ENCODE results near the gene DNM3. TPM values are rescaled to one million over a fixed set of nuclear protein-coding genes. Genes with fewer than 3 reads are reported as not detected.

The DNM3 gene
- total RNA-seq, 1 experiment from 2014 or later: 0.71 TPM

DNA sequence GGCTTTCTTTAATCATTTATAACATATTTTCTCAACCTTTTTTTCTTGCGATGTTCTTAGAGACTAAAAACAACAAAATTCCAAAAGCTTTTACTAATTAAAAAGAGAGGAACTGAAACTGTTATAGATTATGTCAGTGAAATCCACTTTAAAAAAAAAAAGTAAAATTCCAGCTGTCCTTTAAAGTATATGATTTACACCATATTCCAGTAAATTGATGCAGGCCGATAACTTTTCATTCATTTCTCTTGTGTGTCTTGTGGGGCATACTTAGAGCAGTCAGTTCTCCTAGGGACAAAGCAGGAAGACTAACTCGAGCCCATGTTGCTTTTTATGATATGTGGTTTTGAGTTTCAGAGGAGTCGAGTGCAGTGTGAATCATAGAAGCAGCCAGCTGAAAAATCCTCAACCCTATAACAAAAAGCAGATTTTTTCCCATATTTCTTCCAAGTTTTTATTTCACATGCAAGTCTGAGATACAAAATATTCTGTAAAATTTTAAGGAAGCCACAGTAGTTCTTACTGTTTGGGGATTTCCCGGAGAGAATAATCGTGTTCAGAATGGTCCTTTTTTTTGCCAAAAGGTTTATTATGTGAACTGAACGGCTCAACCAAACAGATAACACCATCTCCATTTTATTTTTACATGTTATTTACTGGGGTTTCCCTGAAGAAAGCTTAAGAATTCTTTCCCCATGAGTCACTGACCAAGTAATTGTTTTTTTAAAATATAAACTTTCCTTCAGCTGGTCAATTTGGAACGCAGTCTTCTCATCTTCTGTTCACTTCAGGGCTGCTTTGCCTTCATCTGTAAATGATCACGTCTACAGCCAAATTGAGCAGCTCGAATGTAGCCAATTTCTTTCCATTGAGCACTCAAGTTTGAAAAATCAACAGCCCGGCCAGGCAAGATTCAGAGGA, 502.2 kb downstream of the DNM3 start:
- DNase-seq (ENCODE audit: low spot score): peak; percentile 65
- TF ChIP-seq, protein P1, sequence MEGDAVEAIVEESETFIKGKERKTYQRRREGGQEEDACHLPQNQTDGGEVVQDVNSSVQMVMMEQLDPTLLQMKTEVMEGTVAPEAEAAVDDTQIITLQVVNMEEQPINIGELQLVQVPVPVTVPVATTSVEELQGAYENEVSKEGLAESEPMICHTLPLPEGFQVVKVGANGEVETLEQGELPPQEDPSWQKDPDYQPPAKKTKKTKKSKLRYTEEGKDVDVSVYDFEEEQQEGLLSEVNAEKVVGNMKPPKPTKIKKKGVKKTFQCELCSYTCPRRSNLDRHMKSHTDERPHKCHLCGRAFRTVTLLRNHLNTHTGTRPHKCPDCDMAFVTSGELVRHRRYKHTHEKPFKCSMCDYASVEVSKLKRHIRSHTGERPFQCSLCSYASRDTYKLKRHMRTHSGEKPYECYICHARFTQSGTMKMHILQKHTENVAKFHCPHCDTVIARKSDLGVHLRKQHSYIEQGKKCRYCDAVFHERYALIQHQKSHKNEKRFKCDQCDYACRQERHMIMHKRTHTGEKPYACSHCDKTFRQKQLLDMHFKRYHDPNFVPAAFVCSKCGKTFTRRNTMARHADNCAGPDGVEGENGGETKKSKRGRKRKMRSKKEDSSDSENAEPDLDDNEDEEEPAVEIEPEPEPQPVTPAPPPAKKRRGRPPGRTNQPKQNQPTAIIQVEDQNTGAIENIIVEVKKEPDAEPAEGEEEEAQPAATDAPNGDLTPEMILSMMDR (conservative IDR thresholded peaks at IDR 0.05; ENCODE audit: low read depth, low read length): no peak
- no peak for TF ChIP-seq EZH2 (IDR thresholded peaks at IDR 0.05; ENCODE audit: borderline replicate concordance, low read depth, low read length, poor library complexity, severe bottlenecking)
- ChIA-PET CTCF (no interaction called here), POLR2A (ENCODE audit: low non-redundant PET) (interaction anchor here (0.6 to 0.7 kb wide), 2 partner anchors 223 to 234 kb away, joined by 4 to 7 read pairs; no protein-coding TSS in a partner anchor)
- Histone ChIP-seq H3K4me3 (ENCODE audit: low read depth, low read length, poor library complexity, severe bottlenecking) (no peak overlapping the region), H3K27me3 (replicated peaks; ENCODE audit: insufficient read depth, low read depth, low read length, poor library complexity) (no peaks in the 10 kb centered on the region), H3K27ac (ENCODE audit: low read depth, low read length, poor library complexity, severe bottlenecking) (peak overlapping the region; percentile 44), H3K36me3 (ENCODE audit: insufficient read depth, low read length, poor library complexity, severe bottlenecking) (no peaks in the 10 kb centered on the region), H3K4me1 (ENCODE audit: insufficient read depth, low read length, poor library complexity, severe bottlenecking) (peaks cover 18% of the 10 kb centered on the region), H3K9me3 (ENCODE audit: low read depth, low read length, poor library complexity, severe bottlenecking) (peaks cover 16% of the 10 kb centered on the region)
- no TSS peak for BruUV-seq (replicated peaks)
- intact Hi-C loops (cut with micrococcal nuclease; ENCODE audit: unreplicated experiment): no loop called here

DNA sequence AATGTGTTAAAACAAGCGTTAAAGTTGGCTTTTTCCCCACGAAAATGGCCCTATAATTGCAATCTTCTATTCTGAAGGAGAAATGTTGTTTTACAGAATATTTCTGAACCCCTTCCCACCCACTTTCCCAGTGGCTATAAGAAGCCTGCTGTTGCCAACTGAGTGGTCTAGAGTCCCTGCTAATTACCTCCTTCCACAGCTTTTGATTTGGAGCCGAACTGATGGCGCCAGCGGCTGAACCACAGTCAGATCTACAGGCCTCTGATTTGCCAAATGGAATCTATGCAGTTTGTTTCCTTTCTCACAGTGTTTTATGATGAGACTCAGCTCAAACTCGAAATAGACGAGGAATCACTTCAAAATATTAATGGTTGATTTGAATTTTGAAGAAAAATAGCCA, 503.1 kb downstream of the DNM3 start:
- DNase-seq (ENCODE audit: low spot score): no peak
- Histone ChIP-seq H3K4me3 (ENCODE audit: low read depth, low read length, poor library complexity, severe bottlenecking) (no peak overlapping the region), H3K4me1 (ENCODE audit: insufficient read depth, low read length, poor library complexity, severe bottlenecking) (peaks cover 18% of the 10 kb centered on the region), H3K27me3 (replicated peaks; ENCODE audit: insufficient read depth, low read depth, low read length, poor library complexity) (no peaks in the 10 kb centered on the region), H3K27ac (ENCODE audit: low read depth, low read length, poor library complexity, severe bottlenecking) (no peak overlapping the region), H3K36me3 (ENCODE audit: insufficient read depth, low read length, poor library complexity, severe bottlenecking) (no peaks in the 10 kb centered on the region), H3K9me3 (ENCODE audit: low read depth, low read length, poor library complexity, severe bottlenecking) (peaks cover 16% of the 10 kb centered on the region)
- intact Hi-C loops (cut with micrococcal nuclease; ENCODE audit: unreplicated experiment): no loop called here
- POLR2A ChIA-PET (ENCODE audit: low non-redundant PET): no interaction called here
- no peak for TF ChIP-seq EZH2 (IDR thresholded peaks at IDR 0.05; ENCODE audit: borderline replicate concordance, low read depth, low read length, poor library complexity, severe bottlenecking)
- TF ChIP-seq, protein P1 (conservative IDR thresholded peaks at IDR 0.05; ENCODE audit: low read depth, low read length): no peak
- no TSS peak for BruUV-seq (replicated peaks)
- CTCF ChIA-PET: no interaction called here

DNA sequence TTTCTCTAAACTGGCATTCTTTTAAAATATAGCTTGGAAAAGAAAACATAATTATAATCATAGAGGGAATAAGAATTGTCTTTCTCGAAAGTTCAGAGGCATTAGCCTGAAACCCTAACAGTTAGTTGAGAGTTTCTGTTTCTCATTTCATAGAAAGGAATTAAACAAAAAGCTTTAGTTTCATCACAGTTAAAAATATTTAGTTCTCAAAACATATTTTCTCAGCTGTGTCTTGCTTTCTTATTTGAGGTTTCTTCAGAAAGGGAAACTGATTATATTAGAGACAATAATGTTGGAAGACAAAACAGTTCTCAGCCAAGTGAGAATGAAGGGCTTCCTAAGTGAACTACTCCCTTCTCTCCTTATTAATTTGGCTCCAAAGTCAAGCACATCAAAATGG, 503.8 kb downstream of the DNM3 start:
- peaks cover 25% of the 10 kb centered on the region for H3K4me1 ChIP-seq (ENCODE audit: insufficient read depth, low read length, poor library complexity, severe bottlenecking)
- H3K4me3 ChIP-seq (ENCODE audit: low read depth, low read length, poor library complexity, severe bottlenecking): no peak overlapping the region
- H3K36me3 ChIP-seq (ENCODE audit: insufficient read depth, low read length, poor library complexity, severe bottlenecking): no peaks in the 10 kb centered on the region
- H3K27me3 ChIP-seq (replicated peaks; ENCODE audit: insufficient read depth, low read depth, low read length, poor library complexity): no peaks in the 10 kb centered on the region
- ChIA-PET CTCF (no interaction called here), POLR2A (ENCODE audit: low non-redundant PET) (no interaction called here)
- no peak overlapping the region for H3K27ac ChIP-seq (ENCODE audit: low read depth, low read length, poor library complexity, severe bottlenecking)
- intact Hi-C loops (cut with micrococcal nuclease; ENCODE audit: unreplicated experiment): no loop called here
- DNase-seq (ENCODE audit: low spot score): no peak
- peaks cover 16% of the 10 kb centered on the region for H3K9me3 ChIP-seq (ENCODE audit: low read depth, low read length, poor library complexity, severe bottlenecking)
- no TSS peak for BruUV-seq (replicated peaks)
- TF ChIP-seq, protein P1 (conservative IDR thresholded peaks at IDR 0.05; ENCODE audit: low read depth, low read length): no peak
- TF ChIP-seq EZH2 (IDR thresholded peaks at IDR 0.05; ENCODE audit: borderline replicate concordance, low read depth, low read length, poor library complexity, severe bottlenecking): no peak

Measured in A673 (cell line).